Heart left ventricle (tissue), 13 donors: ENCODE measurements around the gene R3HDM2.

Experiments
- CTCF ChIP-seq, 12 donors: fragments of 200-600 bp; sonication (generic) in 4 of 12; IDR thresholded peaks; one replicate each; pipeline versions ENCODE4 v1.5.0 to v1.8.0; 2018 to 2022; ENCODE audit warnings: antibody characterized with exemption in 12 of 12, mild to moderate bottlenecking in 5 of 12
- POLR2A ChIP-seq, 2 donors: fragments of 450-650 bp; IDR thresholded peaks; one replicate each; pipeline ENCODE4 v1.6.1; 2017; ENCODE audit warnings: antibody characterized with exemption in 2 of 2, mild to moderate bottlenecking in 2 of 2, moderate library complexity in 2 of 2
- donor health status: ischemic (EF 13 %, LVEDD 7.1; RV severe dilation, severe dysfunction).
- donor health status: DM: no; HTN: yes; CAD: no.
- donor health status: DM: no; HTN: no; CAD: no.
- donor health status: ischemic (EF 25% LVEDD 6.9; RV normal size, moderate dysfunction).
- donor health status: ischemic (EF 25% LVEDD 5.7; RV mildly dilated, moderate dysfunction).
- donor health status: ischemic (EF 35%, LVEDD 5.7; RV mildly dilated, moderate dysfunction).
- donor health status: nonischemic (EF 11% LVEDD 7.7; RV severe dilation, severe dysfunction).
- donor health status: DM: yes; HTN: yes; CAD: no.
- donor health status: PGD.
- donor health status: ischemic (EF 29% LVEDD 5.4; RV normal size, mild dysfunction).
- donor health status: nonischemic (EF 23%, LVEDD 6.1; RV moderate dilation, normal function).

- no peak for TF ChIP-seq CTCF (IDR thresholded peaks at IDR 0.05)
- no peak for TF ChIP-seq POLR2A (IDR thresholded peaks at IDR 0.05)
Observed at GRCh38 chr12:57225680-57226210, 205.1 kb downstream of the R3HDM2 start.
